Measurements from ENCODE around the gene DDX42. TPM values are rescaled to one million over a fixed set of nuclear protein-coding genes. Genes with fewer than 3 reads are reported as not detected.
A peak's percentile ranks its signal among the peaks of the same experiment; 100 is the strongest.
"Not testable (repeated sequence)": the region's sequence is repeated elsewhere in the genome, so short reads cannot be mapped to it uniquely, and the experiment has no call there.

The DDX42 gene
- total RNA-seq, 1 donor = 76.3 TPM

- no peak for TF ChIP-seq CTCF (IDR thresholded peaks at IDR 0.05; ENCODE audit: insufficient read depth, low read length)
- no peak overlapping the region for H3K4me3 ChIP-seq (ENCODE audit: low read depth, low read length)
- no peak for DNase-seq (ENCODE audit: low read depth)
These were observed 16.1 kb downstream of the DDX42 start for GRCh38 chr17:63790057-63790456.

GRCh38 chr17:63792055-63792729 lies 18.2 kb downstream of the DDX42 start:
- no peak overlapping the region for H3K4me3 ChIP-seq (ENCODE audit: low read depth, low read length)
- DNase-seq (ENCODE audit: low read depth) = no peak
- no peak for TF ChIP-seq CTCF (IDR thresholded peaks at IDR 0.05; ENCODE audit: insufficient read depth, low read length)

GRCh38 chr17:63796375-63796774 lies 22.4 kb downstream of the DDX42 start:
- DNase-seq (ENCODE audit: low read depth); H3K4me3 ChIP-seq (ENCODE audit: low read depth, low read length): not testable (repeated sequence)

GRCh38 chr17:63798572-63799106 lies 24.7 kb downstream of the DDX42 start:
- no peak for DNase-seq (ENCODE audit: low read depth)
- no peak for TF ChIP-seq CTCF (IDR thresholded peaks at IDR 0.05; ENCODE audit: insufficient read depth, low read length)
- no peak overlapping the region for H3K4me3 ChIP-seq (ENCODE audit: low read depth, low read length)

- H3K4me3 ChIP-seq (ENCODE audit: low read depth, low read length) = no peak overlapping the region
- no peak for DNase-seq (ENCODE audit: low read depth)
- no peak for TF ChIP-seq CTCF (IDR thresholded peaks at IDR 0.05; ENCODE audit: insufficient read depth, low read length)
These were observed 26.8 kb downstream of the DDX42 start for GRCh38 chr17:63800783-63801182.

- TF ChIP-seq CTCF (IDR thresholded peaks at IDR 0.05; ENCODE audit: insufficient read depth, low read length) = no peak
- no peak overlapping the region for H3K4me3 ChIP-seq (ENCODE audit: low read depth, low read length)
These were observed 30.4 kb downstream of the DDX42 start for GRCh38 chr17:63804328-63804727.

GRCh38 chr17:63805591-63805990 lies 31.6 kb downstream of the DDX42 start:
- no peak overlapping the region for H3K4me3 ChIP-seq (ENCODE audit: low read depth, low read length)
- DNase-seq (ENCODE audit: low read depth) = peak; percentile 19
- no peak for TF ChIP-seq CTCF (IDR thresholded peaks at IDR 0.05; ENCODE audit: insufficient read depth, low read length)

More at GRCh38 chr17:63804328-63804727, 30.4 kb downstream of the DDX42 start:
- DNase-seq (ENCODE audit: low read depth) = no peak

Measured in fibroblast of the aortic adventitia (primary cell).